B cell (primary cell): ENCODE measurements around the gene PPP2R2C. TPM values are rescaled to one million over a fixed set of nuclear protein-coding genes. Genes with fewer than 3 reads are reported as not detected.

Source experiments
- ATAC-seq: fragments of 200-7000 bp; cut with Tn5 transposase; one replicate; pipeline ENCODE4 v1.10.0; 2021; ENCODE audit warnings: low read depth, mild to moderate bottlenecking, moderate number of reproducible peaks, moderate library complexity
- CTCF ChIA-PET: fragments of 350-600 bp; sonication (Branson Sonifier 250); formaldehyde crosslinking; loops from one replicate; lab custom pipeline; 2021; ENCODE audit warnings: antibody characterized with exemption, inconsistent platforms; lab: Charles Lee
- POLR2A ChIA-PET: fragments of 350-600 bp; sonication (Branson Sonifier 250); formaldehyde crosslinking; loops from one replicate; lab custom pipeline; 2021; ENCODE audit warnings: antibody characterized with exemption; lab: Charles Lee
- DNase-seq: peaks from one replicate; pipeline ENCODE4 v3.0.0; 2013
- H2AFZ ChIP-seq: 2 replicates; pipeline ENCODE4 v1.6.1; 2012; ENCODE audit warnings: mild to moderate bottlenecking, low read depth, low read length; ENCODE audit not compliant: insufficient read depth, poor library complexity, severe bottlenecking
- H3K27ac ChIP-seq, 2 donors: 1 replicate in 1 of 2; 2 replicates in 1 of 2; pipeline ENCODE4 v1.5.1; 2012 to 2013; ENCODE audit warnings: low read length in 2 of 2, mild to moderate bottlenecking in 2 of 2, moderate library complexity in 1 of 2
- H3K27me3 ChIP-seq, 4 experiments: fragments of 200-600 bp in 1 of 4; sonication (generic) in 1 of 4; replicated peaks in 1 of 4; 1 replicate in 2 of 4; 2 replicates in 2 of 4; pipeline versions ENCODE4 v1.6.1 to v1.7.0; 2013 to 2016; ENCODE audit warnings: low read length in 3 of 4, mild to moderate bottlenecking in 2 of 4, mixed read lengths in 1 of 4, moderate library complexity in 1 of 4; ENCODE audit not compliant: insufficient read depth in 4 of 4, control insufficient read depth in 3 of 4; ENCODE audit errors: control extremely low read depth in 1 of 4
- H3K36me3 ChIP-seq, 2 experiments: replicated peaks in 1 of 2; 1 replicate in 1 of 2; 2 replicates in 1 of 2; pipeline versions ENCODE4 v1.6.1 to v1.7.1; 2013; ENCODE audit warnings: low read length in 1 of 2; ENCODE audit not compliant: insufficient read depth in 2 of 2, control insufficient read depth in 1 of 2; ENCODE audit errors: control extremely low read depth in 1 of 2, extremely low read depth in 1 of 2
- H3K4me1 ChIP-seq, 2 donors: fragments of 200-600 bp in 1 of 2; sonication (generic) in 1 of 2; 1 replicate in 1 of 2; 2 replicates in 1 of 2; pipeline versions ENCODE4 v1.5.1 to v1.6.1; 2013 to 2017; ENCODE audit warnings: low read length in 2 of 2; ENCODE audit not compliant: control insufficient read depth in 2 of 2, insufficient read depth in 2 of 2
- H3K4me2 ChIP-seq: replicated peaks from 2 replicates; pipeline ENCODE3; 2012; ENCODE audit warnings: mild to moderate bottlenecking, low read depth, low read length; ENCODE audit not compliant: poor library complexity, severe bottlenecking
- H3K4me3 ChIP-seq, 5 experiments: fragments of 200-600 bp in 1 of 5; sonication (generic) in 1 of 5; 1 replicate in 3 of 5; 2 replicates in 2 of 5; pipeline versions ENCODE4 v1.5.1 to v1.7.0; 2011 to 2016; ENCODE audit warnings: low read length in 4 of 5, mild to moderate bottlenecking in 4 of 5, low read depth in 2 of 5, control low read depth in 1 of 5, moderate library complexity in 1 of 5; ENCODE audit not compliant: insufficient read depth in 1 of 5; ENCODE audit errors: control extremely low read depth in 1 of 5, extremely low read depth in 1 of 5
- H3K79me2 ChIP-seq: fragments of 200-600 bp; sonication (generic); one replicate; pipeline ENCODE4 v1.6.0; 2016; ENCODE audit warnings: low read length; ENCODE audit not compliant: control insufficient read depth, insufficient read depth
- H3K9ac ChIP-seq: fragments of 200-600 bp; sonication (generic); 2 replicates; pipeline ENCODE4 v1.6.1; 2017; ENCODE audit warnings: mild to moderate bottlenecking, low read length, moderate library complexity
- H3K9me3 ChIP-seq, 3 donors: one replicate each; pipeline versions ENCODE4 v1.6.1 to v1.7.1; 2013; ENCODE audit warnings: low read length in 2 of 3; ENCODE audit not compliant: control insufficient read depth in 2 of 3, insufficient read depth in 1 of 3; ENCODE audit errors: control extremely low read depth in 1 of 3
- H4K20me1 ChIP-seq: 2 replicates; pipeline ENCODE4 v1.6.0; 2012; ENCODE audit warnings: mild to moderate bottlenecking, low read length; ENCODE audit not compliant: insufficient read depth, control insufficient read depth, poor library complexity, severe bottlenecking
- H3K27ac Mint-ChIP-seq: one replicate; pipeline ENCODE4 v1.8.0; 2021; ENCODE audit warnings: mixed read lengths
- H3K27me3 Mint-ChIP-seq: one replicate; pipeline ENCODE4 v1.8.0; 2021; ENCODE audit warnings: mixed read lengths
- H3K4me1 Mint-ChIP-seq: one replicate; pipeline ENCODE4 v1.8.0; 2021; ENCODE audit warnings: mixed read lengths
- H3K4me3 Mint-ChIP-seq: one replicate; pipeline ENCODE4 v1.8.0; 2021; ENCODE audit warnings: mixed read lengths
- H3K9me3 Mint-ChIP-seq: one replicate; pipeline ENCODE4 v1.8.0; 2022; ENCODE audit warnings: mixed read lengths; ENCODE audit not compliant: insufficient read depth
- EZH2 ChIP-seq: IDR thresholded peaks from 2 replicates; pipeline ENCODE4 v1.6.1; 2012; ENCODE audit warnings: borderline replicate concordance, low read depth, mild to moderate bottlenecking, moderate library complexity, low read length; ENCODE audit not compliant: insufficient read depth, poor library complexity, severe bottlenecking
- WGBS: methylation state at CpG from one replicate; pipeline ENCODE4 v1.1.5; 2013; ENCODE audit warnings: missing lambda C conversion rate; ENCODE audit not compliant: insufficient coverage; 5-methylcytosine and 5-hydroxymethylcytosine counted together
- intact Hi-C: fragments of 100-400 bp; cut with micrococcal nuclease; formaldehyde crosslinking; loops from one replicate; pipeline ENCODE4 v1.10.0; 2022
- polyA plus RNA-seq: library from polyadenylated mRNA; depleted of rRNA; stranded (reverse); fragments of >200 nt; gene quantifications from 2 replicates; pipeline ENCODE4 v1.2.3, GENCODE V29; 2012
- total RNA-seq, 2 donors: library from RNA; stranded (reverse); fragments of 120-200 nt in 1 of 2; gene quantifications; 1 replicate in 1 of 2; 2 replicates in 1 of 2; pipeline versions ENCODE4 v1.2.3 to v1.2.4, GENCODE V29; 2013 to 2022
- TF ChIP-seq, protein P1 (sequence below): fragments of 200-600 bp; IDR thresholded peaks from one replicate; pipeline ENCODE4 v1.8.0; 2022; ENCODE audit warnings: antibody characterized with exemption, mild to moderate bottlenecking

The PPP2R2C gene
- total and polyA plus RNA-seq, 2 donors (not counting 1 experiment from before 2014, with no cell fraction given), result not detected

DNA sequence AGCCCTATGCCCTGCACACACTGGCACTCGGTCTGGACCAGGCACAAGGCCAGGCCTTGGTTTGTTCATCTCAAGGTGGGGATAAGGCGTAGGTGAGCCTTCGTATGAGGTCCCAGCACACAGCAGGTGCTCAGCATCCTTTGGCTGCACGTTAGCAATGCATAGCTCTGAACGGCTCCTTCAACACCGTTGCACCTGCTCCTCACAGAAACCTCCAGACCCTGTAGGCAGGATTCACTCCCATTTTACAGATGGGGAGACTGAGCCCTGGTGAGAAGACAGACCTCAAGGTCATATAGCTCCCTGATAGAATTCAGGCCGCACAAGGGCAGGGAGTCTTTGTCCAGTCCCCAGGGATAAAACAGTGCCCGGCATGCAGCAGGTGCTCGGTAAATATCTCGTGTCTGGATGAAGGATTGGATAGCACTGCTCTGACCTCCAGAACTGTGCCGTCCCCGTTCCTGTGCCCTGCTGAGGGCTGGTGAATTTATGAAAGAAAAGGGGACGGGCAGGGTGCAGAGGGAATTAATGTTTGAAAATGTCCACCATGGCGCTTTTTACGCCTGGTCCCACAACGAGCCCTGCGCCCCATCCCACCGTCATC, 2.4 kb downstream of the PPP2R2C start:
- H2AFZ ChIP-seq, result no peak overlapping the region
- H3K9me3 Mint-ChIP-seq, result no peaks in the 10 kb centered on the region
- peaks cover 51% of the 10 kb centered on the region for H3K27me3 Mint-ChIP-seq

DNA sequence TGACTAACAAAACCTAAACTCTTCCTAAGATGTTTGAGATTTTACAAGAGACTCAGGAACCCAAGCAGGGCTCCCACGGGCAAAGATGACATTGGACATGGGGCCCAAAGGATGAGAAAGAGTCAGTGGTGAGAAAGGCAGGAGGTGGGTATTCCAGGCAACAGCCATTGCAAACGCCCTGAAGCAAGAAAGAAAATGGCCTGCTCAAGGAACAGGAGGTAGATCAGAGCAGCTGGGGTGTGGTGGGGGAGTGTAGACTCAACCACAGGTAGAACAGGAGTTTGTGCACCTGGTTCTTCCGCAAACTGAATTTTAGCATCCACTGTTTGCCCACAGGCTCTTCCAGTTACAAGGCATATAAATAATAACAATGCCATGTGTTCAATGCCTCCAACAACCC, 3.3 kb downstream of the PPP2R2C start:
- Histone ChIP-seq H4K20me1 (no peaks in the 10 kb centered on the region), H3K27me3 (peaks cover 0 to 43% (median 4%) of the 10 kb centered on the region in 4 experiments), H3K4me1 (no peaks in the 10 kb centered on the region), H3K36me3 (no peaks in the 10 kb centered on the region), H3K9ac (no peak overlapping the region), H2AFZ (no peak overlapping the region), H3K27ac (no peak overlapping the region), H3K9me3 (no peaks in the 10 kb centered on the region), H3K79me2 (no peaks in the 10 kb centered on the region), H3K4me2 (no peak overlapping the region), H3K4me3 (no peak overlapping the region)
- Mint-ChIP-seq H3K27ac (no peak overlapping the region), H3K4me3 (no peak overlapping the region), H3K27me3 (peaks cover 54% of the 10 kb centered on the region), H3K9me3 (no peaks in the 10 kb centered on the region), H3K4me1 (peaks cover 8% of the 10 kb centered on the region)
- POLR2A ChIA-PET, result no interaction called here
- 71% methylated on average over 3 of the region's 3 CpGs for WGBS
- DNase-seq (no peak), ATAC-seq (no peak)
- intact Hi-C loops, result no loop called here
- TF ChIP-seq, protein P1, sequence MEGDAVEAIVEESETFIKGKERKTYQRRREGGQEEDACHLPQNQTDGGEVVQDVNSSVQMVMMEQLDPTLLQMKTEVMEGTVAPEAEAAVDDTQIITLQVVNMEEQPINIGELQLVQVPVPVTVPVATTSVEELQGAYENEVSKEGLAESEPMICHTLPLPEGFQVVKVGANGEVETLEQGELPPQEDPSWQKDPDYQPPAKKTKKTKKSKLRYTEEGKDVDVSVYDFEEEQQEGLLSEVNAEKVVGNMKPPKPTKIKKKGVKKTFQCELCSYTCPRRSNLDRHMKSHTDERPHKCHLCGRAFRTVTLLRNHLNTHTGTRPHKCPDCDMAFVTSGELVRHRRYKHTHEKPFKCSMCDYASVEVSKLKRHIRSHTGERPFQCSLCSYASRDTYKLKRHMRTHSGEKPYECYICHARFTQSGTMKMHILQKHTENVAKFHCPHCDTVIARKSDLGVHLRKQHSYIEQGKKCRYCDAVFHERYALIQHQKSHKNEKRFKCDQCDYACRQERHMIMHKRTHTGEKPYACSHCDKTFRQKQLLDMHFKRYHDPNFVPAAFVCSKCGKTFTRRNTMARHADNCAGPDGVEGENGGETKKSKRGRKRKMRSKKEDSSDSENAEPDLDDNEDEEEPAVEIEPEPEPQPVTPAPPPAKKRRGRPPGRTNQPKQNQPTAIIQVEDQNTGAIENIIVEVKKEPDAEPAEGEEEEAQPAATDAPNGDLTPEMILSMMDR, result no peak
- no peak for TF ChIP-seq EZH2
- CTCF ChIA-PET, result no interaction called here

More for the DNA sequence above, 2.4 kb downstream of the PPP2R2C start:
- H3K27me3 ChIP-seq, result peaks cover 0 to 43% (median 4%) of the 10 kb centered on the region in 4 experiments
- peak overlapping the region; percentile 25 for H3K4me2 ChIP-seq
- Mint-ChIP-seq H3K4me1 (peaks cover 8% of the 10 kb centered on the region), H3K27ac (no peak overlapping the region), H3K4me3 (no peak overlapping the region)
- intact Hi-C loops, result no loop called here
- H3K36me3 ChIP-seq, result no peaks in the 10 kb centered on the region
- TF ChIP-seq, protein P1, result no peak
- no peak for TF ChIP-seq EZH2
- CTCF ChIA-PET, result no interaction called here
- H3K9ac ChIP-seq, result no peak overlapping the region
- no peaks in the 10 kb centered on the region for H3K4me1 ChIP-seq
- no peak for ATAC-seq
- no peak overlapping the region for H3K4me3 ChIP-seq
- 60% methylated on average over 17 of the region's 18 CpGs for WGBS
- POLR2A ChIA-PET, result no interaction called here
- no peak for DNase-seq
- no peaks in the 10 kb centered on the region for H3K79me2 ChIP-seq
- H3K27ac ChIP-seq, result no peak overlapping the region
- H3K9me3 ChIP-seq, result peaks cover 0 to 1% (median 0%) of the 10 kb centered on the region in 3 donors
- no peaks in the 10 kb centered on the region for H4K20me1 ChIP-seq
